AML-193 (cell line): ENCODE measurements around the gene PPIF.
A peak's percentile ranks its signal among the peaks of the same experiment; 100 is the strongest.

Source experiments
- DNase-seq, 2 experiments: peaks; one replicate each; lab custom pipeline; 2025; lab: John Stamatoyannopoulos, UW

The PPIF gene

DNA sequence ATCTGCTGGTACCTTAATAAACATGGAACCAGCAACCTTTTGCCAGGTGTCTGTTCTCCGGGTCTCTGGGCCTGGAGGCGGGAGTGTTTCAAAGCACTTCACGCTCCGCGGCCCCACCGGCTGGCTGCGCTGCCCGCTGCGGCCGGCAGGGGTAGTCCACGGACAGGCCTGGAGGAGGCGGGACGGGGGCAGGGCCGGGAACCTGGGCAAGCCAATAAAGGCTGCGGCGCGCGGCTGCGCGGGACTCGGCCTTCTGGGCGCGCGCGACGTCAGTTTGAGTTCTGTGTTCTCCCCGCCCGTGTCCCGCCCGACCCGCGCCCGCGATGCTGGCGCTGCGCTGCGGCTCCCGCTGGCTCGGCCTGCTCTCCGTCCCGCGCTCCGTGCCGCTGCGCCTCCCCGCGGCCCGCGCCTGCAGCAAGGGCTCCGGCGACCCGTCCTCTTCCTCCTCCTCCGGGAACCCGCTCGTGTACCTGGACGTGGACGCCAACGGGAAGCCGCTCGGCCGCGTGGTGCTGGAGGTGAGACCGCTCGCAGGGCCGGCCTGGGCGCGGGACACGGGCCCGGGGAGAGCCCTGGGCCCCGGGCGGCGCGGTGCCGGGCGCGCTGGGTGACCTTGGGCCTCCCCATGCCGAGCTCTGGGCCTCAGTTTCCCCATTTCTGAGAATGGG is at the start of gene PPIF:
Gene PPIF, plus strand, starts transcription at position 244 of the 668 bp plus-strand sequence. Its CDS starts 80 bp downstream, at position 324.
- DNase-seq = peak; percentile 80 to 82

DNA sequence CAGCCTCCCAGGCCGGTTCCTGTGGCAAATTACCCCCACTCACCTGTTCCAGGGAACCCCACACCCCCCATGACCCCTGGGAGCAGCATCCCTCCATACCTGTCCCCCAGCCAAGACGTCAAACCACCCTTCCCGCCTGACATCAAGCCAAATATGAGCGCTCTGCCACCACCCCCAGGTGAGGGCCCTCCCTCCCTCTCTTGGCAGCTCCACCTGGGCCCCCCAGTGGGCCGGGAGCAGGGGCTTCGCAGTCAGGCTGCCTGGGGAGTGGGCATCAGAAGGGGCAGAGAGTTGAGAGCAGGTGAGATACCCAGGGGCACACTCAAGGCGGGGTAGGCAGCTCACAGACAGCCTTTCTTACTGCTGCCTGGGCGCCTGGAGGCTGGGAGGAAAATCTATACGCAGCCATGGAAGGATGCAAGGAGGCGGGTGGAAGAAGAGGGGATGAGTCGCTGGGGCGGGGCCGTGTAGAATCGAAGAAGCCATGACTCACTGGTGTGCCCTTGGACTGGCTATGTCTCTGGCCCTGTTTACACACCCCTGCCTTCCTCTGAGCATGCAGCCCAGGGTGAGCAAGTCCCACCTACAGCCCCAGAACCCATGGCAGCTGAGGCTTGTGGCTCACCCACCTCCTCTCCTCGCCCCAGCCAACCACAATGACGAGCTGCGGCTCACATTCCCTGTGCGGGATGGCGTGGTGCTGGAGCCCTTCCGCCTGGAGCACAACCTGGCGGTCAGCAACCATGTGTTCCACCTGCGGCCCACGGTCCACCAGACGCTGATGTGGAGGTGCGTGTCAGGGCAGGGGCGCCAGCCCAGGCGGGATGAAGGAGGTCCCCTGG is 48.6 kb upstream of the PPIF start:
- DNase-seq = no peak

DNA sequence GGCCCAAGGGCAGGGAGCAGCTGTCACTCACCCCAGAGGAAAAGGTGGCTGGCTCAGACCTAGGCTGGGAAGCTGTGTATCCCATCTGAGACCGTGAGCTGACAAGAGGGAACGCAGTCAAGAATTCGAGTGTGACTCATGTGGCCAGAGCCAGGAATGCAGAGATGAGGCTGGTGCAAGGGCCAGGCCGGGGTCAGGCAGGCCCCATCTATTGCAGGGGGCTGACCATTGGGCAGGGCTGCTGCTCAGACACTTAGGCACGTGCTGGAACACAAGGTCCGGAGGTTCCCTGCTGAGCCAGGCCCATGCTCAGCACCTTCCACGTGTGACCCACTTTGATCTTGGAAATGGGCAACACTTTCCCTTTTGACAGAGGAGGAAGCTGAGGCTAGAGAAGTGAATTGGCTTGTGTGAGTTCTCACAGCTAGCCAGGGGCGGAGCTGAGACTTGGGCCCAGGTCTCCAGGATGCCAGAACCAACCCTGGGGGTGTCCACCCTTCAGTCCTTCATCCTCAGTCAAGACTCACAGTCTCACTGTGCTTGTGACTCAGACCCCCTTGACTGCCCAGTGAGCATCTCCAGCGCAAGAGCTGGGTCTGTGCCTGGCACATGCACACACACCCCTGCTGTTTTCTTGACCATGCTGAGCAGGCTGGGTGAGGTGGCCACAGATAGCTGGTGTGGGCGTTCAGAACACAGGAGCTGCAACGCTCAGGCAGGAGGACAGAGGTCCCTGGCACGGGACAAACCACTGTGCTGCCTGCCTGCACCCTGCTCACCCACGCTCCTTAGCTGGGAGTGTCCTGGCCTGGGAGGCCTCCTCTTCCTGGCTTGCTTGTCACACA is 47.6 kb upstream of the PPIF start:
- DNase-seq = no peak

DNA sequence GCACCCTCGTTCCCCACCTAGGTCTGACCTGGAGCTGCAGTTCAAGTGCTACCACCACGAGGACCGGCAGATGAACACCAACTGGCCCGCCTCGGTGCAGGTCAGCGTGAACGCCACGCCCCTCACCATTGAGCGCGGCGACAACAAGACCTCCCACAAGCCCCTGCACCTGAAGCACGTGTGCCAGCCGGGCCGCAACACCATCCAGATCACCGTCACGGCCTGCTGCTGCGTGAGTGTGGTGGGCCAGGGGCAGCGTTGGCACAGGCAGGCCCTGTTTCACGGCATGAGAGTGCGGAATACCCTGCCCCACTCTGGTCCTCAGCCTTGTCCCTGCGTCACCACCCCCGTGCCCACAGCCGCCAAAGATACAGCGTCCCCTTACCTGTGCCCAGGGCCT is 46.6 kb upstream of the PPIF start:
- no peak for DNase-seq

- DNase-seq = no peak
Observed at GRCh38 chr10:79301754-79302530, 45.3 kb upstream of the PPIF start.

GRCh38 chr10:79303631-79304478 is 43.4 kb upstream of the PPIF start:
- no peak for DNase-seq

DNA sequence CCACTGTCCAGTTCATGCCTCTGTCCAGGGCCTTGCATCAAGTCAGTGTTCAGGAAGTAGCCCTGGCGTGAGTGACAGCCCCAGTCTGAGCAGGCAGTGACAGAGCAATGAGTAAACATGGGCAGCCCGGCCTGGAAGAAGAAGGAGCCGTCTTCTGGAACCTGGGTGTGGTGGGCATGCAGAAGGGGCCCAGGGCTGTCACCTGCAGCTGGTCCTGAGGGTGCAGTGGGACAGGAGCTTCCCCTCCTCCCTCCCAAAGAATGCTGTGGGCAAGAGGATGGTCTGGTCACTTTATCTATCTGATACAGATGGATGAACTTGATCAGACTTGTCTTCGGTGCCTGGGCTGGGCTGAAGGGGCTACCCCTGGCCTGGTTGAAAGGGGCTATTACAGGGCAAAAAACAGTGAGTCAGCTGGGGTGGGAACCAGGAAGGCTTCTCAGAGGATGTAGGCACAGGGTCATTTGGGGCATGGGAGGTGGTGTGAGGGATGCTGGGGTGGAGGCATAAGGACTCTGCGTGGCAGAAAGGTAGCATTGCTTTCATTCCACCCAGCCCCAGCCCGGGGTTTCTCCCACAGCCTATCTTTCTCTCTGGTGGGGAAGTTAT is 42.7 kb upstream of the PPIF start:
- DNase-seq = no peak

GRCh38 chr10:79305515-79305914 is 41.8 kb upstream of the PPIF start:
- no peak for DNase-seq

GRCh38 chr10:79305988-79306387 is 41.3 kb upstream of the PPIF start:
- no peak for DNase-seq

- DNase-seq = no peak
Observed at GRCh38 chr10:79306644-79307220, 40.5 kb upstream of the PPIF start.

DNA sequence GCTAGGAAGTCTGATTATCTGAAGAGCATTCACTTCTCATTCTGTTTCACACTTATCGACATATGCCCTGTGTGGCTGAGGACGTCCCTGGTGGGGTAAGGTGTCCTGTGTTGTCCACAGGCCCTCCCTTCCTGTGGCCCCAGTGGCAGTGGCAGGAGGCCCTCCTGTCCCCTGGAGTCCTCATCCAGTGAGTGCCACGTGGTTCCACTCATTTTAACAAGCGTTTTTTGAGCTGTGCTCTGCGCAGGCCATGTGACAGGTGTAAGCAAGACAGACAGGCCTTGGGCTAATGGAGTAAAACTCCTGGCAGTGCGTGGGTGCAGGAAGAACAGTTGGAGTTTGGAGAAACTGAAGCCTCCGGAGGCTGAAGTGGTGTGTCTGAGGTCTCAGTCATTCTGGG is 39.3 kb upstream of the PPIF start:
- DNase-seq = no peak

- DNase-seq = no peak
Observed at GRCh38 chr10:79308969-79309665, 38.2 kb upstream of the PPIF start.

- no peak for DNase-seq
Observed at GRCh38 chr10:79310200-79310865, 36.9 kb upstream of the PPIF start.

DNA sequence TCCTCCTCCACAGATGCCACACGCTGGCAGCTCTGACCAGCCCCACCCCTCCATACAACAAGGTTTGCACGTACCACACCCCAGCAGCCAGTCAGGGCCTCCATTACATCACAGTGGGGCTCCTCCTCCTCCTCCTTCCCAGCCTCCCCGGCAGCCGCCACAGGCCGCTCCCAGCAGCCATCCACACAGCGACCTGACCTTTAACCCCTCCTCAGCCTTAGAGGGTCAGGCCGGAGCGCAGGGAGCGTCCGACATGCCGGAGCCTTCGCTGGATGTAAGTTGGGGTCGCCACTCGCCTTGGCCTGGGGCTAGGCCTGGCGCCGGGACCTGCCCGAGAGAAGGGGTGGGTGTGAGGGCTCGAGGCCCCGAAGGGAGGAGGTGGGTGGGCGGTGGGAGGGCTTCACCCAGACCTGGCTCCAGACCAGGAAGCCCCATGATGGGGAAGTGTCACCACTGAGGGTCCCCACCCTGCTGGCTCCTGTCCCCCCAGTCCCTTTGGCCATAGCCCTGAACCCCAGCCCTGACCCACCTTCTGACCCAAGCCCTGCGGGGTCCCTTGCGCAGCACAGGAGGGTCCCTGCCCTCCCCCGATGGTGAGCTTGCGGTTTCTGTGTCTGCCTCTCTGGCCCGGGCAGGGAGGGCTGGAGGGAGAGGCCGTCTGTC is 36.2 kb upstream of the PPIF start:
- no peak for DNase-seq

DNA sequence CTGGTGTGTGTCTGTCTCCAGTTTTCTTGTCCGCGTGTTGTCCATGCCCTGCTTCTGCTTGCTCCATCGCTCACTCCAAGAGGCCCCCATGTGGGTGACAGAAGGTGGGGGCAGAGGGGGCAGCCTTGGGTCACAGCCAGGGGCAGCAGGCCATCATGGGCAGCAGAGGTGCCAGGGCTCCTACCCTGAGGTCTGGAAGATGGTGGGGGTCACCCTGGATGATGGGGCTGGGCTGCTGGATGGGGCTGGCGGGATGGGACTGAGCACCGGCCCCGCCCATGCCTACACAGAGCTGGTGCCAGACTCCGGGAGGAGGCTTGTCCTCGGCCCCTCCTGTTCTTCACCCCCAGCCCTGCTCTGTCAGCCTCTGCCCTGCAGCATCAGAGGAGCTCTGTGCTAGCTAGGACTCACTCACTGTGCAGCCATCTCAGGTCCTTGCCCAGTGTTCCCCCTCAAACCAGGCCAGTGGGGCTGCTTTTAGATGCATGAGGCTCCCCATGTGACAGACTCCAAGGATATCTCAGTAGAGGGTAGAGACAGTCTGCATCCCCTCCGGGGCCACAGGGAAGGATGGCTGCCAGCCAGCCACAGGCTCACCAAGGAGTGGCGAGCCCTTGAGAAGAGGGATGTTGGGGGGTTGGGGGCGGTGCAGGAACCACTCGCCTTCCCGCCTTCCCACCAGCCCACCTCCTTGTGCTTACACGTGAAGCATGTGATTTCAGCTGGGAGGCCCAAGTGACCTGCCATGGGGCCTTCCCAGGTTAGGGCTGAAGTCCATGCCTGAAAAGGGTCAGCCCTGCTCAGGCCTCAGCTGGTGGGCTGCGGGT is 35.5 kb upstream of the PPIF start:
- no peak for DNase-seq

DNA sequence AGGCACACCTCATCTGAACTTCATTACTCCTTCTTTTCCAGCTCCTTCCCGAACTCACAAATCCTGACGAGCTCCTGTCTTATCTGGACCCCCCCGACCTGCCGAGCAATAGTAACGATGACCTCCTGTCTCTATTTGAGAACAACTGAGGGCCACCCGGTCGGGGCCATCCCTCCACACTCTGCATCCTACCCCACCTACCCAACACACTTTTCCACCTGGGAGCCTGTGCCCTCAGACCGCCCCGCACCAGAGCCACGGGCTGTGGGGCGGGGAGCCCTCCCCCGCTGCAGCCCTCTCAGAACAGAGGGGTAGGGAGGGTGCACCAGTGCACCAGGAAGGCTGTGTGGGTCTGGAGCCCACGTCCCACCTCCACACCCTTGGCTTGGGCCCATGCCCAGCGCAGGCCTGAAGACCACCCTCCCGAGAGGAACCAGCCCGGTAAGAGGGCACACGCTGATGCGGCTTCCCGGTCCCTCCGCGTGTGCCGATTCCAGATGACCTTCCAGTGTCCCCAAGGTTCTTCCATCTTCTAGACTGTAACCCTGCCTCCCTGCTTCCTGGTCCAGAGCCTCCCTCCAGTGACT is 34.6 kb upstream of the PPIF start:
- DNase-seq = no peak

GRCh38 chr10:79313320-79313719 is 33.9 kb upstream of the PPIF start:
- no peak for DNase-seq
